HepG2 (cell line): ENCODE data around the gene HSPA1A. TPM values are rescaled to one million over a fixed set of nuclear protein-coding genes. Genes with fewer than 3 reads are reported as not detected.

Source experiments
- ARID4A ChIP-seq: sonication (generic); formaldehyde crosslinking; IDR thresholded peaks from 2 replicates; pipeline ENCODE4 v1.5.0; 2020; ENCODE audit warnings: mild to moderate bottlenecking, missing genetic modification reagents, borderline replicate concordance
- ARID5B ChIP-seq: IDR thresholded peaks from 2 replicates; pipeline ENCODE4 v1.4.0; 2020; ENCODE audit warnings: mild to moderate bottlenecking, missing genetic modification reagents
- ETV5 ChIP-seq: IDR thresholded peaks from 2 replicates; pipeline ENCODE4 v1.6.1; 2018; ENCODE audit warnings: missing biosample characterization, missing genetic modification reagents, inconsistent platforms, borderline replicate concordance
- JDP2 ChIP-seq: sonication (generic); formaldehyde crosslinking; IDR thresholded peaks from 2 replicates; pipeline ENCODE4 v1.8.1; 2022; ENCODE audit warnings: missing genetic modification reagents, borderline replicate concordance
- MATR3 ChIP-seq: sonication (generic); formaldehyde crosslinking; IDR thresholded peaks from 2 replicates; pipeline ENCODE4 v1.4.0; 2020; ENCODE audit warnings: missing genetic modification reagents
- RAD21 ChIP-seq: fragments of 450-650 bp; formaldehyde crosslinking; IDR thresholded peaks from 2 replicates; pipeline ENCODE4 v1.5.0; 2020; ENCODE audit warnings: mild to moderate bottlenecking
- REST ChIP-seq, 2 experiments: IDR thresholded peaks; 2 replicates each; pipeline ENCODE4 v1.6.1; 2011 to 2012; ENCODE audit warnings: low read length in 2 of 2, borderline replicate concordance in 1 of 2, low read depth in 1 of 2, mild to moderate bottlenecking in 1 of 2, moderate library complexity in 1 of 2
- RXRA ChIP-seq: sonication (generic); formaldehyde crosslinking; IDR thresholded peaks from 2 replicates; pipeline ENCODE4 v1.5.1; 2020; ENCODE audit warnings: missing genetic modification reagents
- SMC3 ChIP-seq: IDR thresholded peaks from 2 replicates; pipeline ENCODE4 v1.6.1; 2011; ENCODE audit warnings: low read length, improper control_type of control experiment
- SOX13 ChIP-seq, 3 experiments: fragments of 450-650 bp in 1 of 3; sonication (generic) in 1 of 3; formaldehyde crosslinking in 1 of 3; IDR thresholded peaks in 2 of 3; conservative IDR thresholded peaks in 1 of 3; 2 replicates each; pipeline versions ENCODE4 v1.5.0 to v1.6.1; 2016 to 2020; ENCODE audit warnings: antibody characterized with exemption in 1 of 3, mild to moderate bottlenecking in 1 of 3, missing compliant biosample characterization in 1 of 3, missing genetic modification reagents in 1 of 3, moderate library complexity in 1 of 3
- TMF1 ChIP-seq: sonication (generic); formaldehyde crosslinking; IDR thresholded peaks from 2 replicates; pipeline ENCODE4 v1.8.1; 2022; ENCODE audit warnings: low read depth, missing genetic modification reagents
- ZNF547 ChIP-seq: sonication (generic); formaldehyde crosslinking; IDR thresholded peaks from 2 replicates; pipeline ENCODE4 v1.5.1; 2020; ENCODE audit warnings: mild to moderate bottlenecking, missing genetic modification reagents
- ZNF556 ChIP-seq: sonication (generic); formaldehyde crosslinking; IDR thresholded peaks from 2 replicates; pipeline ENCODE4 v1.4.0; 2020; ENCODE audit warnings: mild to moderate bottlenecking, missing genetic modification reagents, borderline replicate concordance
- ZNF75D ChIP-seq: sonication (generic); formaldehyde crosslinking; IDR thresholded peaks from 2 replicates; pipeline ENCODE4 v1.8.1; 2023; ENCODE audit warnings: missing genetic modification reagents, mild to moderate bottlenecking, borderline replicate concordance
- polyA plus RNA-seq, 8 experiments: library from polyadenylated mRNA; depleted of rRNA in 3 of 8; stranded (reverse) in 7 of 8; unstranded in 1 of 8; fragments of >200 nt; fragmentation: Illumina TruSeq in 4 of 8; extraction: Trizol in 4 of 8; gene quantifications; 2 replicates each; pipeline versions ENCODE4 v1.2.1 to v1.2.3, GENCODE V29; 2011 to 2016; ENCODE audit warnings: low read depth in 4 of 8, missing spikeins in 1 of 8, mixed read lengths in 1 of 8; ENCODE audit not compliant: insufficient read depth in 1 of 8
- total RNA-seq, 5 experiments: library from RNA; depleted of rRNA; stranded (reverse); fragments of >200 nt; fragmentation: Illumina TruSeq; extraction: Trizol; gene quantifications; 2 replicates each; pipeline ENCODE4 v1.2.3, GENCODE V29; 2016; ENCODE audit warnings: low read depth in 1 of 5

The HSPA1A gene
- total and polyA plus RNA-seq, 2 of the 13 experiments (the other 11 are each of a cell fraction or from before 2014, with no cell fraction given), result 44.5 to 85.0 TPM

- TF ChIP-seq SOX13 (IDR thresholded peaks at IDR 0.05) (peak; percentile 93), SOX13 (CRISPR knock-in tag; conservative IDR thresholded peaks at IDR 0.05 in 1 of 2, IDR thresholded peaks at IDR 0.05 in 1 of 2) (peak in 1 of 2 experiments; percentile 98; a peak in 2 of 4 replicates), MATR3 (no peak), SMC3 (no peak; the same call in 1 of the 2 replicates), RAD21 (peak; percentile 45; the same call in 1 of the 2 replicates), TMF1 (peak; percentile 81; the same call in 1 of the 2 replicates), REST (IDR thresholded peaks at IDR 0.05; ENCODE audit: borderline replicate concordance in 1 of 2, low read depth in 1 of 2, low read length in 2 of 2) (no peak), ARID4A (CRISPR knock-in tag) (peak; percentile 79; the same call in 1 of the 2 replicates), ETV5 (CRISPR knock-in tag) (peak; percentile 47), ARID5B (peak; percentile 96), RXRA (CRISPR knock-in tag) (peak; percentile 98), ZNF556 (CRISPR knock-in tag) (0 out of 2 replicates have a peak, but pooled peaks have one; percentile 11), ZNF75D (no peak), JDP2 (CRISPR knock-in tag) (no peak), ZNF547 (CRISPR knock-in tag) (peak; percentile 64)
Observed at GRCh38 chr6:31865205-31866118, 50.1 kb downstream of the HSPA1A start (continued).
